Stimulated activated naive CD4-positive, alpha-beta T cell treated with Interleukin-2 at 50 U/mL for 16 hours (primary cell): ENCODE measurements around the gene CMSS1.

ENCODE experiments used
- DNase-seq: peaks from one replicate; lab custom pipeline; 2025; lab: John Stamatoyannopoulos, UW

CMSS1 gene

DNA sequence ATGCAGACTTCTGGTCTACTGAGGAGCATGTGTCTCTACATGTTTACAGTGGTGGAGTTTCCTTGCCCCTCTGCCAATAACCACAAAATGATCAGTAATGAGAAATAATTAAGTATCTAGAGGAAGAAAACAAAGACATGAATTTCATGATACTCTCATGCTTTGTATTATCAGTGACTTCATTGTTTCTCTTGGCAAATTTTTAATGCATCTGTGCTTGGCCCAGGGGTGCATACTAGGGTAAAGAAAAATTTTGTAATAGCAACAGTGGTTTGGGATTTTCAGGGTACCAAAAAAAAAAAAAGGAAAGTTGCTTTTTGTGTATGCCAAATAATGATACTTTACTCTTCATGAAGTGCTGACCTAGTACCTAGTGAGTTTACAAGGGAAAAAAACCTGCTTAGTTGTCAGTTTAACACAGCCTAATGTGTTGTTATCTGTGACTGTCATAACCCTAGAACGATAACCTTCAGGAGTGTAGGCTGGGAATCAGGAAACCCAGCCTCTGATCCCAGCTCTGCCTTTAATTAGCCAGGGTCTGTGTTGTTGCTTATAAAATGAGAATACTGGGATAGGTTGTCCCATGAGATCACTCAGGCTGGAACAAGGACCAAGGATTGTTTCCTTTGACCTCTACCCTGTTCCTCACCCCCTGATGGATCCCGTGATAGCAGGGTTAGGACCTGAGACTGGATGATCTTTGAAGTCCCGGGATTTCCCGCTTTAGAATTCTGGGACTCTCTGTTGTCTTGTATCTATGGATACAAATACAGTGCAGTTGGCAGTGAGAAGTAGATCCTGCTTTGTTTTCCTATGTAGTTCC lies 117.5 kb downstream of the CMSS1 start:
- DNase-seq: no peak

DNA sequence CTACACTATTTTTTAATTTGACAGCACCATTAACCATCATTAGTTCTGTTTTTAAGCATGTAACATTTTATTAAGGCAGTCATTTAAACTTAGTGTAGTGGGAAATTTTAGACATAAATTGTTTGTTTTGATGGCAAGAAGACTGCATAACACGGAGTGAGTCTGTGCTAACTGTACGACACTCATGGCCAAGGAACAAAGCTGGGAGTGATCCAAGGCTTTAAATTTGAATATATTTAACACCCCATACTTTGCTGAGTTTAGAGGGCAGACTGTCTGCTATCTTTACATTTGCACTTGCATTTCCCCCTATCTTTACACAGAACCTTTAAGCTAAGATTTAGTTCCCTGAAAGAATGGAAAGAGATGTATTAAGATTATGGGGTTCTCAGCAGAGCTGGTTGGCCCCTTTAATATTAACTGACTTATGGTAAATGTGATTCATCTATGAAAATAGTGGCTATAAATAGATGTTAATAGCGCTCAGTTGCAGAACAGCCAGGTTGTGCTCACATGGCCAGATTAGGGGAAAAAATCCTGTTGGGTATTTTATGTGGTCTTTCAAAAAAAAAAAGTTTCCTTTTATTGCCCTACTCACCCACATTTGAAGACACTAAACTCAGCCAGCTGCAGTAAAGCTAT lies 120.7 kb downstream of the CMSS1 start:
- DNase-seq: no peak

DNA sequence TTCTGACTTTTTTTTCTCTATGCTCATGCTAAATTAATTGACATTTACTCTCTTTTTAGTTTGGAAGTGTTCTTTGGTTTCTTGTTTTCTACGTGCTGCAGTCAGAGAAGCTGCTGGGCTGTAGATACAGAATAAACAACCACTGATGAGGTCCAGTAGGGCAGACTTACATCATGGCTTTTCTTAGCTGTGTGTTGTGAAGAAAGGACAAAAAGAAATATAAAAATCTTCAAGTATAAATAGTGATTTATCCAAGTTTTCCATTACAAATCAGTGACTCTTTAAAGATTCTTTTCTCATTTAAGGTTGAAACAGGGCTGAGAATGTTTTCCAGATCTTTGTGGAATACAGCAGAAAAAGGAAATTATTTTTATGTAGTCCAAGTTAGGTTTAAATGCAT lies 122.2 kb downstream of the CMSS1 start:
- DNase-seq: no peak

DNA sequence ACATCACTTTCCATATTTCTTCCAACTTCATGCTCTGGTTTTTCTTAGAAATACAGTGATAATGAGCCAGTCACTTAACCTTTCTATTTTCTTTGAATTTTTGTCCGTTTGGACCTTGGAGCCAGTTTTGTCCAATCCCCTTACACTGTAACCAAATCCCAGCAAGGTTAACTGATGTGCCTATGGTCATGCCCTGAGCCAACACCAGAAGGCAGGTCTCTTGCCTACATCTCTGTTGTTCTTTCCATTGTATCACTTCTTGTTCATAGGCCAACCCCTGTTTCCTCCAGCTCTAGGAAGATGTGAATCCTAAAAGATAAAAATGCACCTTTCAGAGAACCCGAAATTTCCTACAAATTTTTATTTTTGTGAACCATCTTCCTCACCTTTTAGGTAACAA lies 122.7 kb downstream of the CMSS1 start:
- DNase-seq: no peak

DNA sequence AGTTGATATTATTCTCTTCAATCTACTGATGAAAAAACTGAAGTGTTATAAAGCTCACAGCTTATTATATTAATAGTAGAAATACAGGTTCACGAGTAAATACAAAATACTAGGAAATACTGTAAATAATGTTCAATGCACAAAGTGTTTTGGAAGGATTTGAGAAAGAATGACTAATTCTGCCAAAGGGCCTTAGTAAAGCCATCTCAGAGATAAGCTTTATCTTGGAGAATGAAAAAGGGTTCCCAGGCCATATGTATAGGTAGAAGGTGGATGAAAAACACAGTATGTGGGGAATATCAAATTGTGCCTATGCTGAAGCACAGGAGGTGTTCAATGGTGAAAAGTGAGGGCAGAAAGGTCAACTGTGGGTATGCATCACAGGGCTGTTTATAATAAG lies 123.5 kb downstream of the CMSS1 start:
- DNase-seq: no peak

DNA sequence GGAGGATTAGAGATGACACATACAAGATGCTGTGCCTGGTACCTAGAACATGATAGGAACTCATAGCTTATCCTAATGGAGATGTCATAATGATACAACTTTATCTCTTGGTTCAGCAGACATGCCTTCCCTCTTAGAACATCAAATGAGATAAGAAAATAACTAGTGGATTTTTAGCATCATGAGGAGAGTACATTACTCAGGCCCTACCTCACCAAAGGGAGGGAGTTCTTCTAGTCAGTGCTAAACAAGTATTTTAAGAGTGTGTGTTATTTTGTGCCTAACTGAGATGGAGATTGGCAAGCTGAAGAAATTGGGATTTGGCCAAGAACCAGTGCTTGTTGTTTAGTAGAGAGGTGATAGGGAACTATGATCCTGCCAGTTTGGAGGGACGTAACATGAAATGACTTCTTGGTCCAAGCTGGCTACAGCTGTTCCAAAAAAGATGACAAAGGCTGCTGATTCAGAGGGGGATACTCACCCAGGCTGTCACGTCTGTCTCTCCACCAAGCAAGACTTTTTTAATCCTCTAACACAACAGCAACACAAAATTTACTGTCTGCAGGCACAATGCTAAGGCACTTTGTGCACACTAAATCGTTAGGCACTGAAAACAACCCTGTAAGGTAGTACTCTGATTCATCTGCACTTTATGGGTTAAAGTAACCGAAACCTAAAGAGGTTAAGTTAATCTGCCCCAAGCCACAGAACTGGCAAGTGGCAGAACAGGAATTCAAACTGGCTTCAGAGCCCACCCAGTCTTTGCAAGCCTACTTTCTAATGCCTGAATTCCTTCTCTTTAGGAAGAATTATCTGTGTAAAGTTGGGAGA lies 126.5 kb downstream of the CMSS1 start:
- no peak for DNase-seq

DNA sequence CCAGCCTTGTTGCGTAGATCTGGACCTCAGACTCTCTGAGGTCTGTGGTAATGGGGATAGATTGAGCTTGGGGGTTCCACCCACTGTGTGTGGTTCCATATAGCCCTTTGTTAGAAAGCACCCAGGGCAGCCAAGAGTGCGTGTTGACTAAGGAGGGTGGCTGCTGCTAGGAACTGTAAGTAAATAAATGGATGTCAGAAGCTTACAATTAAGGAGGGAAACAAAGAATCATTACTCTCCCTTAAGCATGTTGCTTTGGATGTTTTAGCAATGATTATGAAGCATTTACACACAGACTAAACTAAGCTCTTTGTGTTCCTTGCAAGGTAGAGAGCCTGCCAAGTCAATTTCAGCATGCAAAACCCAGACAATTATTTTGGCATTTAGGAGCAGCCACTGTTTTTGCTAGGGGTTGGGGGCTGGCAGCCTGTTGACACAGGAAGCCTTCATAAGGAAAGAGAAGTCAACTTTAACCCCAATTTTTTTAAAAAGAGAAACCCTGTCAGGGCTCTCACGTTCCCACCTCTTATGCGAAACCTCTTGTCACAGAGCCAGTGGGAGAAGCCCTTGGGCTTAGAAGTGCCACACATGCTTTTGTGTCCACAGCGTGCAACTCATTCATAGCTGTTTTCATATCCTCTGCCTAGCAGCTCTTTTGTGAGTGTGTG lies 127.8 kb downstream of the CMSS1 start:
- no peak for DNase-seq

DNA sequence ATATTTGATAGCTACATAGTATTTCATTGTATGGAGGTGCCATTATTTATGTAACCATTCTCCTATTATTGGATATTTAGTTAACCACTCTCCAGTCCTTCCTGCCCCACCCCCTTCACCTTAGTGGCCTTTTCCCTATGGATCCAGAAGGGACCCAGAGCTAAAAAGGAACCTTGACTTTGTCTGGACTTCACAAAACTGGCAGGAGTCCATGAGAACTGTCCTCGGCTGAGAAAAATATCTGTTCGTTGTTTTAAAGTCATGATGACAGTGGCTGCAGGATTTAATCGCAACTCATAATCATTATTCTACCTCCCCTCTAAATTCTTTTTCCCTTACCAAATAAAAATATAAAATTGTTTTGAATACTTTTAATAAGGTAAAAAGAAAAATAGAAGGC lies 129.7 kb downstream of the CMSS1 start:
- no peak for DNase-seq

DNA sequence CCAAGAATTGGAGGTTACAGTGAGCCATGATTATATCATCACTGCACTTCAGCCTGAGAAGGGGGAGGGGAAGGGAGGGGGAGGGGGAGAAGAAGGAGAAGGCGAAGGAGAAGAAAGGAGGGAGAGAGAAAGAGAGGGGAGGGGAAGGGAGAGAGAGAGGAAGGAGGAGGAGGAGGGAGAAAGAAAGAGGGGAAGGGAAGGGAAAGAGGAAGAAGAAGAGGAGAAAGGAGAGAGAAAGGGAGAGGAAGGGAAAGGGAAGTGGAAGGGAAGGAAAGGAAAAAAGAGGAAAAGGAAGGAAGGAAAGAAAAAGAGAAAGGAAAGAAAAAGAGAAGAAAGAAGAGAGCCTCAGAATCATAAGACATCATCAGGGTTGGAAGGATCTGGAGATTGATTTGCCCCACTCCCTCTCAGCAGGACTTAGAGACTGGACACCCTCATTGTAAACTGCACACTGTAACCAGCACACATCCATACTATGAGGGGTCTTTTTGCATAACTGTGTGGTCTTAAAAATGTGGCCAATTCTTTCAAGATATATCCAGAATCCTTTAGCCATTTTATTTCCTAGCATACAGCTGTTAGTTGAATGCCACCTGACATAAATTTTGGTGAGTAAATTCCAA lies 130.9 kb downstream of the CMSS1 start:
- DNase-seq: no peak

DNA sequence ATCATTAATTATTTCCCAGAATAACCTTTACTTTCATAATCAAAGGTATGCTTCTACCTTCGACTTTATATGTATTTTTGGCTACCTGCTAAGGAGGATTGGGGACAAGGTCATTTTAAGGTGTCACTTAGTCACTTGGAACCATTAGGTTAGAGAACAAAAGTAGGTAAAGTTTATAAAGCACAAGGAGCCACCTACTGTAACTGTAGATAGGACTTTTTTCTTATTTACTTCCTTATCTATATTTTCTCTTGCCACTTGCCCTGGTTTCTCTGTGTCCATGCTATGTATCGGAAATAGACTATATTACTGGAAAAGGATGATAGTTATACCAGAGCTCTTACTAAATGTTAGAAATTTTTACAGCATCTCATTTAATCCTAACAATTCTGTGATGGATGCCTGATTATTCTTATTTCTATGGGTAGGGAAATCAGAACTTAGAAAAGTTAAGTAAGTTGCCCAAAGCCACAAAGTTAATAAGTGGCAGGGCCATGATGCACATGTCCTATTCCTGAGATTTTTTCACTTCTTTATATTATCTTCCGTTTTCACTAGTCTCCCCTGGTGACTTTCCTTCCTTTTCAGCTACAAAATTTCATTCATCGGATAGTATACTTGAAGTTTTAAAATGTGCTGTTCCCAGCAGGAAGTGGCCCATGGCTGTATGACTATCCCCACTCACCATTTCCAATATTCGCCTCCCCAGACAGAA lies 132.5 kb downstream of the CMSS1 start:
- DNase-seq: no peak

DNA sequence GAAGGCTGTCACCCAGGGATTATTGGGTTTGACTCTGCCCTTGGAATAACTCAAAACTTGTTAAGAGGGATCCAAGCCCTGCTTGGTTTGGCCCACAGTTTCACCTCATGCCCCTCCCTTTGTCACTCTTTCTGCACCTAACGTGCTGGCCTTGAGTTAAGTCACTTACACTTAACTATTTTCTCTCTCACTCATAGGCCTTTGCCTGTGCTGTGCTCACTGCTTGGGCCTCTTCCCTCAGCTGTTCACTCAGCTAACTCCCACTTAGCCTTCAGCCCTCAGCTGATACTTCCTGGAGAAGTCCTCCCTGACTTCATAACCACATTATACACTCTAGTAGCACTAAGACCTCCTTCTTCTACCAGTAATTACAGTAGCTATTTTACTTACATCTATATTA lies 133.3 kb downstream of the CMSS1 start:
- DNase-seq: no peak

DNA sequence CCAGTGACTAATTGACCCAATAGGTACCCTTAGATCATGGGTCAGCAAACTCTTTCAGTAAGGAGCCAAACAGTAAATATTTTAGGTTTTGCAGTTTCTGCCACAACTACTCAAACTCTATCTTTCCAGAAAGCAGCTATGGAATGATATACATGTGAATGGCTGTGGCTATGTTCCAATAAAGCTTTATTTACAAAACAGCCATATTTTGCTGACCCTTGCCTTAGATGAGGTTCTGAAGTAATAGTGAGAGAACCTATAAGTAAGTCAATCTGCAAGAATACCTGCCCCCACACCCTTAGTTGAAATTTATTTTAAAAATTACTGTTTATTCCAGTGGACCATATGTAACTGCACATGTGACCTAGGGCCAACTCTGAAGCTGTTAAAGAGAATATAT lies 134.0 kb downstream of the CMSS1 start:
- DNase-seq: no peak

DNA sequence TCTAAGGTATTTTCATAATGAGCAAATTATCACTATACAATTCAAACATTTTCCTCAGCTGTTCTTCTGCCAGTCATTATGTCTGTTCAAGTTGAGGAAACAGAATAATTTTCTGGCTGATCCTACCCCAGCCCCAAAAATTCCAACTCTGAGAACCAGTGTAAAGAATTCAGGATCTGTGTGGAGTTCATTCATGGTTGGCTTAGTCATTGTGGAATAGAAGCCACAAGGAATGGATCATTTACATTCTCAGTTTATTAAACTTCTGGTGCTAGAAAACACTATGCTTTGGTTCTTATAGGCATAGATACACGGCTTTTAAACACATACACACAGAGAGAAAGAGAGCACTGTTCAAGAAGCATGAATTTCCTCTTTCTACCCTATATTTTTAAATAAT lies 134.6 kb downstream of the CMSS1 start:
- DNase-seq: no peak

DNA sequence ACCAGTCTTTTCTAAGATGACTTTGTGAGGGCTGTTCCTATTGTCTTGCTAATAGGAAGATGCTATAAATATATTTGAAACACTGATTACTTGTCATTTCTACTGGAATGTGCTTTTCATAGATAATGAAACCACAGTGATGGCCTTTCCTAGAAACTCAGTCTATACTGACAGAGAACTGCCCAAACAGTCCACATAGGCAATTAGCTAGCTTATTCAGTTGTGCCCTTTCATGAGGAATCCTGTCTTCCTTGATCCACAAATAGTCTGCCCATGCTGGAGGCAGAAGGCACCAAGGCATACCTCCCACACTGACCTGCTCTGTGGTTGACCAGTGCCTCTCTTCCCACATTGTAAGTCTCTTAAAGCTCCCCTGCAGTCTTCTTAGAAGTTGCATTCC lies 135.9 kb downstream of the CMSS1 start:
- DNase-seq: no peak

DNA sequence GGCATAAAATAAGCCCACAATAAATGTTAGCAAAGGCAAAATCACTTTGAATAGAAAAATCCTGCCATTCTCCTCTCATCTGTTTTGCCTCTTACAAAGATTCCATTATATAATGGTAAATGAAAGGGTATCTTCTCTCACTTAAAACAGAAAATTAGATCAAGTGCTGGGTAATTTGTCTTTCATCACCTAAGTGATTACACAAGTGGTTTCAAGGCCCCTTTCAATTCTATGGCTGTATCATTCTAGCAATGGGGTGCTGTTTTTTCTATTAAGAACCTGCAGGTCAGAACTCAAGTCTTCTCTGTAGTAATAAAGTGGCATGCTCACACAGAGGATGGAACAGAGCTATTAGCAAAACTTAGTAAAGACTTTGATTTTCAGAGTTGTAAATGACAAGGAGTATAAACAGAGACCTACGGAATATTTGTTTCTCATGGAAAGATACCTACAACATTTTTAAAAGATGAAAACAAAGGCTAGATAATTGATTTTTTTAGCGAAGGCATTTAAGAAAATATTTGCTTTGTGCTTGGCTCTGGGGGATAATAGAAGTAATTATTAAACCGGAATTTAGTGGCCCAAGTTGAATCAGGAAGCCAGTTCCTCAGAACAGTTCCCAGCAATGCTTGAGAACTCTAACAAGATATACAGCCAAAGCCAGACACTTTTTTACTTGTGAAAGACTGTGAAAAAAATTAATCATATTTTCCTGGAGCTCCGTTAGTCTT lies 137.4 kb downstream of the CMSS1 start:
- DNase-seq: no peak

DNA sequence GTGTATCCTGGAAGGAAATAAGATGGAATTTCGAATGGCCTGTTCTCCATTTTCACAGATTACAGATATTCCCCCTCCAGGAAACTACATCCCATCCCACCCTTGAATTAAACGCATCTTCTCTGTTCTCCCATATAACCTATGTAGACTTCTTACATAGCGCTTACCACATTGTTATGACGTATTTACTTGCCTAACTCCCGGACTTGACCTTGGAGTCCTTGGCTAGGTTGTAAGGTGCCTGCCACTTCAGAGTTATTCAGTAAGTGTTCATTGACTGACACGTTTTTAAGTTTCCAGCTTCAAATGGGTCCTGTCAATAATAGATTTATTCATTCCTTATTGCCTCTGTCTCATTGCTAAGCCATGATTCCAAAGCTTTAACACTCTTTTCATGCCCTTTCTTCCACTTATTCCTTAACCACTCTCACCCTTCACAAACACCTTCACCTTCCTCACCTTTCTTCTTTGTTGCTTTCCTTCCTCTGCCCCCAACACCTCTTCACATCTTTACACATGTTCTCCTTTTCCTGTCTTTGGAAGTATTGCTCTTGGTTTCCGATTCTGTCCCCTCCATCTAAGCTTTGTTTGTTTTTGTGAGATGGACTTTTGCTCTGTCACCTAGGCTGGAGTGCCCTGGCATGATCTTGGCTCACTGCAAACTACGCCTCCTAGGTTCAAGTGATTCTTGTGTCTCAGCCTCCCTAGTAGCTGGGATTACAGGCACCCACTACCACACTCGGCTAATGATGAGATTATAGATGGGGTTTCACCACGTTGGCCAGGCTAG lies 138.3 kb downstream of the CMSS1 start:
- DNase-seq: no peak

DNA sequence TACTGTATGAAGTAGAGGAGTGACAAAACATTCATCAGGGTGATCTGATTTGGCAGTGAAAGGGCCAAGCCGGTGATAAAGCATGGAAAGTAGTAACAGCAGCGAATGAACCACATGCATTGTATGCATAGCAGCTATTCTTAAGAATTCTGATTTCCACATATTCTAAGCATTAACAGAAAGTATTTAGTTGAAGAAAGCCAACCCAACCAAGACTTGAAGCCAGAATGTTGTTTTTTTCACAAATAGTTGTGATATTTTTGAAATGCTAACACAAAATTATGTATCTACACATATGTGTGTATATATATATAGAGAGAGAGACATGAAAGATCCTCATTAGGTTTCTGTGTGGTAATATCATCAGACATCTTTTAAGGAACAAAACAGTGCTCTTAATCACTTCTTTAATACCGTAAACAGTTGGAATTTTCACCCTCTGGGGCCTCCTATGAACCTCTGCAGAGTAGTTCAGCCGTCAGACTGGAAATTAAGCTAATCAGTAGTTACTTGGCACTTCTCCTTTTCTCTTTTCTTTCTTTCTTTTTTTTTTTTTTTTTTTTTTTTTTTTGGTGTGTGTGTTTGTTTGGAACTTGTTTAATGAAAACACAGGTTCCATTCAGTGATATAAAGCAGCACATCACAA lies 139.6 kb downstream of the CMSS1 start:
- DNase-seq: no peak

DNA sequence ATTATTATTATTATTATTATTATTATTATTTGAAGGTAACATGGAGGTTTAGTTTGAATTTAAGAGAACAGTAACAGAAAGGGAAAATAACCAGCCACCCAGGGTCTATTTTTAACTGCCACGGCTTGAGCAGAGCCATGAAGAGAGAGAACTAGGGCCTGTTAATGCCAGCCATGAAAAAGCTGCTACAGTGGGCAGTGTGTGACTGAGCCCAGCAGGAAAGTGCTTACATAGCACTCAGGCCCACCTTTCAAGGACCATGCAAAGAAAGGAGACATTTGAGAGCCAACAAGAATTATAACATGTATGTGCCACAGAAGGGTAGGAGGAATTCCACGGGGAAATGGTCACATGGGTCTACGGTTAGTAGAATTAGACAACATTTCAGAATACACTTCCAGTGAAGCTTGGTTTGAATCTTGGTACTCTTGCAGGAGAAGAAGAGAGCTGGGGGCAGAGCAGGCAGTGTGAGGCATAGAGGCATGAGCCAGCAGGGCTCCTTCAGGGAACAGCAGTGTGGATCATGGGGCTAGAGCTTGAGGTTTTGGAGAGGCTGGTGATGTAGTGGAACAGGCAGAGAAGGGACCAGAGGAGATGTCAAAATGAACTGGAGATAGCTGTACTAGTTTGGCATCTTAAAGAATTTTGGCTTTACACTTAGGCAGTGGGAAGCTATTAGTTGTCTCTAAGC lies 140.7 kb downstream of the CMSS1 start:
- DNase-seq: no peak
